Stimulated activated CD4-positive, alpha-beta T cell treated with anti-CD3 and anti-CD28 coated beads, Interleukin-4, amount 100 ng/mL, for 24 hours (primary cell): ENCODE results near the gene B3GALT5.

Experiments
- DNase-seq: peaks from one replicate; pipeline ENCODE4 v3.0.0-alpha.2; 2020

The B3GALT5 gene

GRCh38 chr21:39707316-39707715 lies 94.6 kb downstream of the B3GALT5 start:
- no peak for DNase-seq

GRCh38 chr21:39710866-39711265 lies 98.1 kb downstream of the B3GALT5 start:
- DNase-seq = no peak

- DNase-seq = no peak
Observed at GRCh38 chr21:39712273-39712672, 99.5 kb downstream of the B3GALT5 start.

- DNase-seq = no peak
Observed at GRCh38 chr21:39712976-39713375, 100.2 kb downstream of the B3GALT5 start.

GRCh38 chr21:39713905-39714304 lies 101.2 kb downstream of the B3GALT5 start:
- no peak for DNase-seq

- DNase-seq = no peak
Observed at GRCh38 chr21:39714331-39714730, 101.6 kb downstream of the B3GALT5 start.

GRCh38 chr21:39715804-39716397 lies 103.2 kb downstream of the B3GALT5 start:
- DNase-seq = peak; percentile 32

GRCh38 chr21:39720126-39720778 lies 107.5 kb downstream of the B3GALT5 start:
- no peak for DNase-seq

GRCh38 chr21:39721885-39722284 lies 109.1 kb downstream of the B3GALT5 start:
- DNase-seq = no peak
